Measurements from ENCODE around the gene XPNPEP1.

Gene XPNPEP1

DNA sequence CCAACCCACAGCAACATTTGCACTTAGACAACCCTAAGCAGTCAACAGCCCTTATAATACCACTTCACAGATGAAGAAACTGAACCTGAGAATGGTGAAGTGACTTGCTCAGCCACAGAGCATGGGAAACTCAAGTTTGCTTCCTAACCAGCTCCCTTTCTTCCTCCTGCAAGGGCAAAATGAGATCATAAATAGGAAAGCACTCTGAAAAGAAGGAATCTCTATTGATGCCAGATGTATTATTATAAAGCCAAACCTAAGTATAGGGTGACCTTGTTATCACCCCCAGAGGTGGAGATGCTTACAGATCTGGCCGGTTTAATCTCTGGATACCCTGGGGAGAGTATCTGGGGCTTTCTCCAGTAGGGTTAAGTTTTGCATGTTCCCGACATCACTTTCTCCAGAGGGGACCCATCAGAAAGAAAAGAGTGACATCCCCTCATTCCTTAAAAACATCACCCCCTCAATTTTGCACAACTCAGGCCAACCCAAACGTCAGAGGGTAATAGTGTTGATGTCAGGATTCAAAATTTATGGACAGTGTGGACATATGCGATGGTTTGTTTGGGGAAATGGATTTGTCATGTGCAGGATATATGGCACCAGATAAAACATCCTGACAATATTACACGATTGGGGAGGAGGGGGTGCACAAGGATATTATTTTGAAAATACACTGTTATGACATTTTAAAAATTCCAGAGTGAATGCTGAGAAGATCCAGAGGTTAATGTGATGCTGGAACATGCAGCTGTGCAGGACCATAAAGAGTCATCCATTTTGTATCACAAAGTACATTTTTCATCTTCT is 24.0 kb upstream of the XPNPEP1 start:
- DNase-seq: no peak

GRCh38 chr10:109946680-109947079 is 23.4 kb upstream of the XPNPEP1 start:
- DNase-seq: no peak

- no peak for DNase-seq
Measured at GRCh38 chr10:109945473-109946177, 22.3 kb upstream of the XPNPEP1 start.

- DNase-seq: no peak
Measured at GRCh38 chr10:109944613-109945012, 21.3 kb upstream of the XPNPEP1 start.

GRCh38 chr10:109941236-109941862 is 18.0 kb upstream of the XPNPEP1 start:
- no peak for DNase-seq

DNA sequence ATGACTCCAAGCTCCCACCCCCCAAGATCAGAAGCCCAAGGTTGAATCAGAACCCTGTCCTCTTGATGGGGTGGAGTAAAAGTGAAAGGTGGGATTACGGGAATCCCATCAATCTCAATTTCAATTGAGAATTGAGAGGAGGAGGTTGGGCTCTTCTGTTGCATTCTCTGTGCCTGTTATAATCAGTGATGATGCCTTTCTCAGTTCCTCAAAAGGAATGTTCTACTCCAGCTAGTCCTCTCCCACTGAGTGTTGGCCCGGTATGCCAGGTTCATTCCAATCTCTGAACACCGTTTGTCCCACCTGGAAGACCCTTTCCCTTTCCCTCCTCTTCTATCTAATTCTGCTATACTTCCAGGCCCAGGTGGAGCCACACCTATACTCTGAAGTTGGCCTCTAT is 17.2 kb upstream of the XPNPEP1 start:
- DNase-seq: no peak

DNA sequence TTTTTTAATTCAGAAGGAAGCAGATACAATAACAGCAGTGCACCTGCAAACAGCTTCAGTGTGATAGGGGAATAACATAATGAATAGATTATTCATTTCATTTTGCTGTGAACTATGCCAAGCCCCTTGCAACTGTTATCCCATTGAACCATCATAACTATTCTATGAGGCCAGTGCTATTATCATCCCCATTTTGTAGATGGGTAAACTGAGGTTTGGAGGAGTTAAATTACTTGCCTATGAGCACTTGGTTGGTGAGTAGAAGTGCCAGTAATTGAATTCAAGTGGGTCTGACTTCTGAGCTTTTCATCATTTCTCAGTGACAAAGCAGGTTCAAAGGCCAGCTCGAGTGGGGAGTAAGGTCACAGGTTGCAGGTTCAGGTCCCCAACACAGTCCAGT is 16.8 kb upstream of the XPNPEP1 start:
- no peak for DNase-seq

DNA sequence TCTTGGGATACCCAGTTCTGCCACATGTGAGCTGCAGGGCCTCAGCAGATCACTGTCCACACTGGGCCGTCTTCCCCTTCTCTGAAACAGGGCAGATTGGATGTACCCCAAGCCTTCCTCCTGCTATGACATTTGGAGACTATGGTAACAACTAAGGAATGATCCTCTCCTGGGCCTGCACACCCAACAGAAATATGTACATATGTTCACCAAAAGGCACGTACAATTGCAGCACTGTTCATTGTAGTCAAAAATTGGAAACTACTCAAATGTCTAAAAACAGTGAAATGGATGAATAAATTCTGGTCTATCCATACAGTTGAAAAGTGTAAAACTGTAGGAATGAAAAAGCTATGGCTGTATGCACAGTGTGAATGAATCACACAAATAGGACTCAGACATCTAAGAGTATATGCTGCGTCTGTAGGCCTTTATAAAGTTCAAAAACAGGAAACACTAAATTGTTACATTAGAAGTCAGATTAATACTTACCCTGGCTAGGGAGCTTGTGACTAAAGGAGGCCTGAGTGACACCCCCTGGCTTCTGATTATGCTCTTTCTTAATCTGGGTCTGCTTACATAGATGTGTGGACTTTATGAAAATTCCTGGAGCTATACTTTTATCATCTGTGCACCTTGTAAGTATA is 16.1 kb upstream of the XPNPEP1 start:
- no peak for DNase-seq

GRCh38 chr10:109937460-109938065 is 14.3 kb upstream of the XPNPEP1 start:
- no peak for DNase-seq

DNA sequence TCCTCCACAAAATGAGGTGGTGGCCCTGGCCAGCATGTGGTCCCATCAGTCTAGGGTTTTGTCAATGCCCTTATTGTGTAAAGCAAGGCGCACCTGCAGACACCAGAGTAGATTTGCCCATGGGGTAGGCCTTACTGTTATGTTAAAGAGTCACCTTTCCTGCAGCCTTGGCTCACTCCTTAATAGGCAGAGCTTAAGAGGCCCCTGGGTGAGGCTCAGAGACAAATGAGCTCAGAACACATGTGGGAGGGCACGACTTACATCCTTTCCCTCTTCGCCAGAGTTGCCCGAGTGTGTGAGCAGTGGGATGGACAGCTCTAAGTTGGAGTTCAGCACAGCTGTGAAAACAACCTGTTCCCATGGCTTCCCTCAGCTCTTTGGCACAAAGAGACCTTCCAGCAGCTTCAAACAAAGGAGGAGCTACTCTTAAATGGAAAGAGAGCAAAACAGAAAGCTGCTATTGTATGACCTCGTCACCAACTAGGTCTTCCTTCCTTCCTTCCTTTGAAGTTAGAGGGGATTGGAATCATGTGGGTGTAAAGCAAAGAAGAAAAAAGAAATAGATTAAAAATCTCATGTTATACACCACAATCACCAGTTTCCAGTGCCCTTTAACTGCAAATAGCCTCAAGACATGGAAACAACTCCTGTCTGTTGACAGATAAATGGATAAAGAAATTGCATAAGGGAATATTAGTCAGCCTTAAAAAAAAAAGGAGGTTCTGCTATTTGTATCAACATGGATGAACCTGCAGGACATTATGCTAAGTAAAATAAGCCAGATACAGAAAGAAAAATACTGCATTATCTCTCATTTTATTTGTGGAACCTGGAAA is 11.9 kb upstream of the XPNPEP1 start:
- no peak for DNase-seq

- no peak for DNase-seq
Measured at GRCh38 chr10:109933984-109934565, 10.8 kb upstream of the XPNPEP1 start.

DNA sequence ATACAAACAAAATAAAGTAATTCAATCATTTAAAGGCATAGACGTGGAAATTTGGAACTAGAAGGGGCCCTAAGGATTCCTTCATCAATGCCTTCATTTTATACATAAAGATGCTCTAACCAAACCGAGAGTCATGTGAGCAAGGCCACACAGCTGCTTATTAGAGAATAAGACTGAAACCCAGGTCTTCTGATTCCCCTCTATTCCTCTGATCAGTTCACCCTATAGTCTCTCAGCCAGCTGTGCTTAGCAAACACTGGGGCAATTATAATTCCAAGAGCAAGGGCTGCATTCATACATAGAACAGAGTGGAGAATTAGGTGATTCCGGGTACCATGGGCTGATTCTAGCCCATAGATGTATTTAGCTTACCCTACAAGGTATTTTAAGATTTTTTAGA is 9.7 kb upstream of the XPNPEP1 start:
- DNase-seq: no peak

DNA sequence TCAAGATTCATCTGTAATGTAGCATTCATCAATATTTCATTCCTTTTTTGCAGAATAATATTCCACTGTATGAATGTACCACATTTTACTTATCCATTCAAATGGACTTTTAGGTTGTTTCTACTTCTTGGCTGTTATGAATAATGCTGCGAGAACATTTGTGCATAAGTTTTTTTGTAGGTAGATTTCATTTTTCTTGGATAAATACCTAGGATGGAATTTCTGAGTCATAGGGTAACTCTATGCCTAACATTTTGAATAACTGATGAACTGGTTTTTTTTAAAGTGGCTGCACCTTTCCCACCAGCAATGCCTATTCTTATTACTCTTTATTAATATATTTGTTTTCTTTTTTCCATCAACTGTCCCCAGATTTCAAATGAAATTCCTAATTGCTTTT is 9.1 kb upstream of the XPNPEP1 start:
- no peak for DNase-seq

DNA sequence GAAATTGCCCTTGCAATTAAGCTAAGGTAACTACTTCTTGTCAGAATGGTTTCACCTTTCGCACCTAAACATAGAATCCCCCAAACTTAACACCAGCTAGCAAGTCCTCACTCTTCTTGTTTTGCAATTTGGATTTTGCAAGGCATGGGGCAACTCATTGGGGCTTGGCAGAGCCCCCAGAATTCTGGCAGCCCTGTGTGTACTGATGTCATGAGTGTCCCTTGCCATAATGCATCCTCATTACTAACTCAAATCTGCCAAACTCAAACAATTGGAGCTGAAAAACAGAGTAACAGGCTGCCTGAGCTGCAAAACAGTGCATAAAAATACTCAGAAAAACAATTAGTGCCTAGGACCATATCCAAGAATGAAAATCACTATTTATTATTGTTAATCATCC is 7.9 kb upstream of the XPNPEP1 start:
- no peak for DNase-seq

DNA sequence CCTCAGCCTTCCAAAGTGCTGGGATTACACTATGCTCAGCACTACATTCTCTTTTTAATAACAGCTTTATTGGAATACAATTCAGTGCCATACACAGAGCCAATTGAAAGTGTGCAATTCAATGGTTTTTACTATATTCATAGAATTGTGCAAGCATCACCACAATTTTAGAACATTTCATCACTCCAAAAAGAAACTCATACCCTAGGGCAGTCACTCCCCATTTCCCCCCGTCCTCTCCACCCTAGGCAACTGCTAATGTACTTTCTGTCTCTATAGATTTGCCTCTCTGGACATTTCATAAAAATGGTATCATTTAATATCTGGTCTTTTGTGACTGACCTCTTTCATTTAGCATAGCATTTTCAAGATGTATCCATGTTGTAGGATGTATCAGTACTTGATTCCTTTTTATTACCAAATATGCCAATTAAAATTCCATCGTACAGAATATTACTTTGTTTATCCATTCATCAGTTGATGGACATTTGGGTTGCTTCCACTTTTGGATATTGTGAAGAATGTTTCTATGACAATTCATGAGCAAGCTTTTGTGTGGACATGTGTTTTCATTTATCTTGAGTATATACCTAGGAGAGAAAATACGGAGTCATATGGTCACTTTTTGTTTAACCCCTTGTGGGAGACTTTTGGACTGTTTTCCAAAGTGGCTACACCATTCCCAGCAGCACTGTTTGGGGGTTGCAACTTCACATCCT is 6.3 kb upstream of the XPNPEP1 start:
- DNase-seq: no peak

GRCh38 chr10:109928475-109928891 is 5.2 kb upstream of the XPNPEP1 start:
- no peak for DNase-seq

DNA sequence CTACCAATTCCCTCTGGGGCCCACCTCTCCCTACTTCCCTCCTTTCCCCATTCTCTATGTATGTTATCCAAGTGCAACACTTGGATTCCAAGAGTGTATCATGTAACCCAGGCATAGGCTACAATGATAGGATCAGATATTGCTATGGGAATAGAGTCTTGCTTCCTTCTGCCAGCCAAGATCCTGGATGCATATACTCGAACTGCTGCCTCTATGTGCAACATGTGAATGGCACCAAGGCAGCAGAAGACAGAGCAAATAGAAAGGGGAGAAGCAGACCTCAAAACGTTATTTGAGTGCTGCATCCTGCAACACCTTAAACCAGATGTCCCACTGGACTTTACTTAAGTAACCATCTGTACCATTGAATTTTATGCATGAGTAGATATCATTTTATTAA is 3.5 kb upstream of the XPNPEP1 start:
- DNase-seq: no peak

- no peak for DNase-seq
Measured at GRCh38 chr10:109926061-109926745, 2.9 kb upstream of the XPNPEP1 start.

GRCh38 chr10:109924967-109925620 is 1.8 kb upstream of the XPNPEP1 start:
- DNase-seq: no peak

DNA sequence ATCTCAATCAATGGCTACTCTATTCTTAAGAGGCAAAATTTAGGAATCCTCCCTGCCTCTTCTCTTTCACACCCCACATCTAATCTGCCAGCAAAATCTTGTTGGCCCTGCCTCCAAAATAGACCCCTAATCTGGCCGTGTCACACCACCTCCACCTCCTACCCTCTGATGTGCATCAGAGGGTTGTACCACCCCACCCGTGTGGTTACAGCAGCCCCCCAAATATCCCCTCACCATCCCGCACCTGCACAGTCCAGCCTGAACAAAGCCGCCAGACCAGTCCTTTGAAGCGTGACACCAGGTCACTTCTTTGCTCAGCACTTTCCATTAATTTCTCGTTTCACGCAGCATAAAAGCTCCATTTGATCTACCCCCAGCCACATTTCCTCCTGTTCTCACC is 776 bp upstream of the XPNPEP1 start:
- no peak for DNase-seq
